Neuronal stem cell (in vitro differentiated cells): Measurements from ENCODE around the gene LSM14A.

Source experiments
- DNase-seq: peaks from one replicate; pipeline ENCODE4 v3.0.0-alpha.2; 2013; ENCODE audit warnings: low spot score
- H2AFZ ChIP-seq: one replicate; pipeline ENCODE4 v1.6.1; 2013; ENCODE audit warnings: mild to moderate bottlenecking, low read length, inconsistent platforms
- H2AK5ac ChIP-seq: 2 replicates; pipeline ENCODE4 v1.6.1; 2013; ENCODE audit warnings: low read depth, mild to moderate bottlenecking, inconsistent platforms, low read length, moderate library complexity, mixed read lengths
- H2BK120ac ChIP-seq: 2 replicates; pipeline ENCODE4 v1.6.1; 2013; ENCODE audit warnings: low read depth, mild to moderate bottlenecking, inconsistent platforms, low read length, moderate library complexity, mixed read lengths
- H2BK12ac ChIP-seq: one replicate; pipeline ENCODE4 v1.6.1; 2013; ENCODE audit warnings: low read length, inconsistent platforms
- H2BK15ac ChIP-seq: 2 replicates; pipeline ENCODE4 v1.6.1; 2013; ENCODE audit warnings: mild to moderate bottlenecking, low read length, inconsistent platforms, mixed read lengths
- H2BK5ac ChIP-seq: one replicate; pipeline ENCODE4 v1.6.1; 2013; ENCODE audit warnings: inconsistent platforms, mild to moderate bottlenecking, low read length, moderate library complexity
- H3K14ac ChIP-seq: one replicate; pipeline ENCODE4 v1.6.1; 2013; ENCODE audit warnings: low read length, inconsistent platforms
- H3K18ac ChIP-seq: 2 replicates; pipeline ENCODE4 v1.6.1; 2013; ENCODE audit warnings: low read length, inconsistent platforms
- H3K23ac ChIP-seq: 2 replicates; pipeline ENCODE4 v1.6.1; 2013; ENCODE audit warnings: low read depth, mild to moderate bottlenecking, mixed read lengths, low read length, inconsistent platforms; ENCODE audit not compliant: poor library complexity
- H3K27ac ChIP-seq: replicated peaks from 3 replicates; pipeline ENCODE4 v1.5.1; 2013; ENCODE audit warnings: low read length, inconsistent platforms
- H3K27me3 ChIP-seq, 3 experiments: 2 replicates each; pipeline ENCODE4 v1.6.1; 2013; ENCODE audit warnings: low read length in 3 of 3, mild to moderate bottlenecking in 2 of 3, inconsistent platforms in 1 of 3, low read depth in 1 of 3, mixed read lengths in 1 of 3, moderate library complexity in 1 of 3; ENCODE audit not compliant: control insufficient read depth in 3 of 3, insufficient read depth in 3 of 3
- H3K36me3 ChIP-seq, 2 donors: replicated peaks in 1 of 2; 2 replicates each; pipeline ENCODE4 v1.6.1; 2013; ENCODE audit warnings: low read length in 2 of 2; ENCODE audit not compliant: control insufficient read depth in 2 of 2, insufficient read depth in 2 of 2
- H3K4ac ChIP-seq: 2 replicates; pipeline ENCODE4 v1.6.1; 2013; ENCODE audit warnings: inconsistent platforms, mild to moderate bottlenecking, low read length, moderate library complexity
- H3K4me1 ChIP-seq, 2 donors: 1 replicate in 1 of 2; 2 replicates in 1 of 2; pipeline ENCODE4 v1.6.1; 2013; ENCODE audit warnings: low read length in 2 of 2, low read depth in 1 of 2; ENCODE audit not compliant: control insufficient read depth in 2 of 2, insufficient read depth in 1 of 2
- H3K4me2 ChIP-seq: one replicate; pipeline ENCODE4 v1.6.1; 2013; ENCODE audit warnings: mild to moderate bottlenecking, low read length, inconsistent platforms; ENCODE audit not compliant: insufficient read depth, poor library complexity, severe bottlenecking
- H3K4me3 ChIP-seq, 2 donors: 2 replicates each; pipeline ENCODE4 v1.5.1; 2013; ENCODE audit warnings: low read length in 2 of 2, mild to moderate bottlenecking in 2 of 2, inconsistent platforms in 1 of 2, moderate library complexity in 1 of 2
- H3K79me1 ChIP-seq: one replicate; pipeline ENCODE4 v1.6.1; 2013; ENCODE audit warnings: low read depth, mild to moderate bottlenecking, inconsistent platforms, low read length, moderate library complexity
- H3K9ac ChIP-seq: one replicate; pipeline ENCODE4 v1.6.1; 2013; ENCODE audit warnings: mild to moderate bottlenecking, low read depth, low read length, inconsistent platforms; ENCODE audit not compliant: poor library complexity
- H3K9me3 ChIP-seq, 2 donors: replicated peaks in 1 of 2; 2 replicates each; pipeline versions ENCODE3 to v1.6.1; 2013; ENCODE audit warnings: low read length in 2 of 2, mild to moderate bottlenecking in 2 of 2, inconsistent platforms in 1 of 2, low read depth in 1 of 2, mixed read lengths in 1 of 2, moderate library complexity in 1 of 2; ENCODE audit not compliant: control insufficient read depth in 2 of 2, insufficient read depth in 1 of 2
- H4K8ac ChIP-seq: one replicate; pipeline ENCODE4 v1.6.1; 2013; ENCODE audit warnings: low read depth, mild to moderate bottlenecking, inconsistent platforms, low read length, moderate library complexity
- H4K91ac ChIP-seq: one replicate; pipeline ENCODE4 v1.6.1; 2013; ENCODE audit warnings: low read length, low read depth, mild to moderate bottlenecking, inconsistent platforms; ENCODE audit not compliant: poor library complexity
- WGBS, 2 donors: extraction: QIAGEN DNeasy Blood & Tissue Kit; methylation state at CpG; one replicate each; pipeline ENCODE4 v1.1.7; 2013; ENCODE audit warnings: missing lambda C conversion rate in 2 of 2, mixed read lengths in 1 of 2; ENCODE audit not compliant: insufficient read length in 2 of 2, insufficient replicate concordance in 1 of 2; ENCODE audit errors: extremely low coverage in 2 of 2; 5-methylcytosine and 5-hydroxymethylcytosine counted together

LSM14A gene

DNA sequence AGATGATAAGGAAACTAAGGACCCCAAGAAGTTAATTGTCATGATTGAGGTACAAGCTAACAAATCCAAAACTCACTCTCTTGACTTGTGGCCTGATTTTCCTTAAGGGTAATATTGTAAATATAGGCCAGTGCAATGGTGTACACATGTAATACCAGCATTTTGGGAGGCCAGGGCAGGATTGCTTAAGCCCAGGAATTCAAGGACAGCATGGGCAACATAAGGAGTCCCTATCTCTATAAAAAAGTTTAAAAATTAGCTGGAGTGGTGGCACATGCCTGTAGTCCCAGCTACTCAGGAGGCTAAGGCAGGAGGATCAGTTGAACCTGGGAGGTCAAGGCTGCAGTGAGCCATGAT, 53.3 kb downstream of the LSM14A start:
- Histone ChIP-seq H2AK5ac (no peak overlapping the region), H2BK5ac (no peak overlapping the region), H3K23ac (no peak overlapping the region), H3K27me3 (no peaks in the 10 kb centered on the region), H2AFZ (no peak overlapping the region), H3K79me1 (no peaks in the 10 kb centered on the region), H4K8ac (no peak overlapping the region), H3K4ac (no peak overlapping the region), H2BK12ac (no peak overlapping the region), H3K4me1 (no peaks in the 10 kb centered on the region), H3K14ac (no peak overlapping the region), H3K9ac (no peak overlapping the region), H3K27ac (no peak overlapping the region), H3K18ac (no peak overlapping the region), H3K4me3 (no peak overlapping the region), H2BK15ac (no peak overlapping the region), H3K36me3 (peaks cover 46 to 99% of the 10 kb centered on the region in 2 donors), H4K91ac (no peak overlapping the region), H3K4me2 (no peak overlapping the region), H2BK120ac (no peak overlapping the region), H3K9me3 (no peaks in the 10 kb centered on the region)
- no peak for DNase-seq

DNA sequence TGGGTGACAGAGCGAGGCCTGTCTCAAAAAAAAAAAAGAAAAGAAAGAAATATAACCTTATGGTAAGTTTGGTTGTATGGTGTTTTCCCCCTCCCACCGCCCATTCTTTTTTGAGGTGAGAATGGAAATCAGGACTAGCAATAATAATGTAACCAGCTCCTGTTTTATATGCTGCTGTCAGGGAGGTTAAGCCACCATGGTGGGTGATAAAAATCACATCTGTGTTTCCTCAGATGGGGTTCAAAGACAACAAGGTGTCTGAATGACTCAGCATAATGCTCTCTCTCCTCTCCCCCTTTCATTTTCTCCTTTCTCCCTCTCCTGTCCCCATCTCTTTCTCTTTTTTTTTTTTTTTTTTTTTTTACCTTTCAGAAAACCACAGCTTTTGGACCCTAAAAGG, 53.7 kb downstream of the LSM14A start:
- no peak overlapping the region for H4K91ac ChIP-seq
- H2AFZ ChIP-seq: no peak overlapping the region
- H3K27me3 ChIP-seq: no peaks in the 10 kb centered on the region
- DNase-seq: no peak
- H3K36me3 ChIP-seq: peaks cover 48 to 99% of the 10 kb centered on the region in 2 donors
- H3K14ac ChIP-seq: no peak overlapping the region
- no peaks in the 10 kb centered on the region for H3K9me3 ChIP-seq
- no peak overlapping the region for H3K9ac ChIP-seq
- H4K8ac ChIP-seq: no peak overlapping the region
- no peak overlapping the region for H2BK15ac ChIP-seq
- no CpG with 5 or more reads among the region's 2 CpGs for WGBS, 2 donors
- no peak overlapping the region for H2AK5ac ChIP-seq
- H3K4me3 ChIP-seq: no peak overlapping the region
- H3K4me2 ChIP-seq: no peak overlapping the region
- H2BK12ac ChIP-seq: no peak overlapping the region
- no peak overlapping the region for H3K4ac ChIP-seq
- H2BK120ac ChIP-seq: no peak overlapping the region
- H2BK5ac ChIP-seq: no peak overlapping the region
- no peak overlapping the region for H3K23ac ChIP-seq
- H3K27ac ChIP-seq: no peak overlapping the region
- no peak overlapping the region for H3K18ac ChIP-seq
- no peaks in the 10 kb centered on the region for H3K79me1 ChIP-seq
- H3K4me1 ChIP-seq: no peaks in the 10 kb centered on the region

DNA sequence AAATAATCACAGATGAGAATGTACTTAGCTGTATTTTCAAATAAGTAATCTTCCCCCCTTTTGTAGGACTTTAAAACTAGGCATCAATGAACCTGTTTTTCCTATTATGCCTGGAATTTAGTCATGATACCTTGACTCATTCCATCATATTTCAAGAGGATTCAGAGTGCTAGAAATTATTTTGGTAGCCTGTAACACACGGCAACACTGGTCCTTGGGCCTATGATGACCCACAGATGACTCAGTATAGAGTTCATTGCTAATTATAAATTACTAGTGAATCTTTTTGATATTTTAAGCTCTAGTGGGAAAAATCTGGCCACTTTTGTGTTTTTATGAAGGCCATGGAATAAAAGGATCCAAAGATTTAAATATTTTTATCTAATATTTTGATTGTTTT, 56.0 kb downstream of the LSM14A start:
- Histone ChIP-seq H3K36me3 (peaks cover 34 to 84% of the 10 kb centered on the region in 2 donors), H3K9ac (no peak overlapping the region)

DNA sequence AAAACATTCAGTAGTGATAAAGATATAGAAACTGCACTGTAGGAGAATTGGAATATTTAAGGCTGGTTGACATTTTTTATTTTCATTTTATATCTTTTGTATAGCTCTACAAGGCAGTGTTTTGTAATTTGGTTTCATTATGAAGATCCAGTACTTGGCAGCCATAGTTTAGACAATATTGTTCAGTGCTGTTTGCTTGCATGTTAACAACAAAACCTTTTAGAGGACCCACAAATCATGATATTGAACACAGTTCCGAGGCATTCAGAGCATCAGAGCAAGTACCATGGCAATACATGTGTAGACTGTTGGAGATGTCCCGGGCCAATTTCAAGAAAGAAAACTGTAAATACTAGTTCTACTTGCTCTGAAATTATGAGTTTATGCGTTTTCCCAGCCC, 56.5 kb downstream of the LSM14A start:
- Histone ChIP-seq H2BK15ac (no peak overlapping the region), H3K79me1 (no peaks in the 10 kb centered on the region), H3K4me2 (no peak overlapping the region), H3K27me3 (no peaks in the 10 kb centered on the region), H2BK120ac (no peak overlapping the region), H3K4ac (no peak overlapping the region), H3K23ac (no peak overlapping the region), H3K27ac (no peak overlapping the region), H3K14ac (no peak overlapping the region), H3K9ac (no peak overlapping the region), H3K9me3 (no peaks in the 10 kb centered on the region), H2BK12ac (no peak overlapping the region), H4K8ac (no peak overlapping the region), H3K4me1 (no peaks in the 10 kb centered on the region), H4K91ac (no peak overlapping the region), H3K4me3 (no peak overlapping the region), H2AFZ (no peak overlapping the region), H3K36me3 (peaks cover 32 to 80% of the 10 kb centered on the region in 2 donors), H3K18ac (no peak overlapping the region), H2AK5ac (no peak overlapping the region), H2BK5ac (no peak overlapping the region)
- WGBS, 2 donors: no CpG with 5 or more reads among the region's 3 CpGs
- DNase-seq: no peak

More for the DNA sequence above, 56.0 kb downstream of the LSM14A start:
- H3K79me1 ChIP-seq: no peaks in the 10 kb centered on the region
- no peaks in the 10 kb centered on the region for H3K4me1 ChIP-seq
- no peak overlapping the region for H3K23ac ChIP-seq
- H2AFZ ChIP-seq: no peak overlapping the region
- H3K18ac ChIP-seq: no peak overlapping the region
- WGBS, 2 donors: no CpG with 5 or more reads among the region's 1 CpG
- no peak overlapping the region for H3K4ac ChIP-seq
- H4K8ac ChIP-seq: no peak overlapping the region
- H3K14ac ChIP-seq: no peak overlapping the region
- no peak overlapping the region for H2BK5ac ChIP-seq
- no peaks in the 10 kb centered on the region for H3K27me3 ChIP-seq
- no peak for DNase-seq
- no peak overlapping the region for H2BK15ac ChIP-seq
- H3K9me3 ChIP-seq: no peaks in the 10 kb centered on the region
- no peak overlapping the region for H2BK12ac ChIP-seq
- no peak overlapping the region for H3K4me2 ChIP-seq
- no peak overlapping the region for H2AK5ac ChIP-seq
- H3K27ac ChIP-seq: no peak overlapping the region
- no peak overlapping the region for H2BK120ac ChIP-seq
- no peak overlapping the region for H3K4me3 ChIP-seq
- H4K91ac ChIP-seq: no peak overlapping the region
